ENCODE results near the gene SIAH1. TPM values are rescaled to one million over a fixed set of nuclear protein-coding genes. Genes with fewer than 3 reads are reported as not detected.
"Not testable (repeated sequence)": the region's sequence is repeated elsewhere in the genome, so short reads cannot be mapped to it uniquely, and the experiment has no call there.

Gene SIAH1
- total RNA-seq, 2 donors from 2014 or later: 12.3 to 18.0 TPM

GRCh38 chr16:48371393-48371780 lies 13.8 kb downstream of the SIAH1 start:
- Histone ChIP-seq H3K9me3 (no peaks in the 10 kb centered on the region), H3K4me3 (no peak overlapping the region), H3K27me3 (no peaks in the 10 kb centered on the region), H3K4me1 (peaks cover 0 to 74% of the 10 kb centered on the region in 2 donors), H3K27ac (no peak overlapping the region), H3K36me3 (no peaks in the 10 kb centered on the region)
- TF ChIP-seq CTCF (IDR thresholded peaks at IDR 0.05): no peak
- no peak for DNase-seq (ENCODE audit: low spot score)

- H3K27me3 ChIP-seq; H3K27ac ChIP-seq; H3K4me3 ChIP-seq; DNase-seq (ENCODE audit: low spot score); H3K9me3 ChIP-seq; H3K36me3 ChIP-seq: not testable (repeated sequence)
- peaks cover 0 to 75% of the 10 kb centered on the region in 2 donors for H3K4me1 ChIP-seq
Observed at GRCh38 chr16:48370668-48371392, 14.4 kb downstream of the SIAH1 start.

GRCh38 chr16:48370229-48370628 lies 15.0 kb downstream of the SIAH1 start:
- H3K27ac ChIP-seq: no peak overlapping the region
- H3K4me3 ChIP-seq: no peak overlapping the region
- DNase-seq (ENCODE audit: low spot score): no peak
- TF ChIP-seq CTCF (IDR thresholded peaks at IDR 0.05): no peak
- no peaks in the 10 kb centered on the region for H3K9me3 ChIP-seq
- peaks cover 0 to 74% of the 10 kb centered on the region in 2 donors for H3K4me1 ChIP-seq
- H3K36me3 ChIP-seq: no peaks in the 10 kb centered on the region
- H3K27me3 ChIP-seq: no peaks in the 10 kb centered on the region

- no peak overlapping the region for H3K4me3 ChIP-seq
- H3K27ac ChIP-seq: no peak overlapping the region
- H3K4me1 ChIP-seq: peaks cover 0 to 74% of the 10 kb centered on the region in 2 donors
- no peaks in the 10 kb centered on the region for H3K9me3 ChIP-seq
- H3K27me3 ChIP-seq: no peaks in the 10 kb centered on the region
- no peak for DNase-seq (ENCODE audit: low spot score)
- TF ChIP-seq CTCF (IDR thresholded peaks at IDR 0.05): no peak
- H3K36me3 ChIP-seq: no peaks in the 10 kb centered on the region
Observed at GRCh38 chr16:48369765-48370164, 15.4 kb downstream of the SIAH1 start.

- no peaks in the 10 kb centered on the region for H3K9me3 ChIP-seq
- no peak for TF ChIP-seq CTCF (IDR thresholded peaks at IDR 0.05)
- H3K4me3 ChIP-seq: no peak overlapping the region
- no peak for DNase-seq (ENCODE audit: low spot score)
- H3K4me1 ChIP-seq: peaks cover 0 to 57% of the 10 kb centered on the region in 2 donors
- H3K27me3 ChIP-seq: no peaks in the 10 kb centered on the region
- no peaks in the 10 kb centered on the region for H3K36me3 ChIP-seq
- H3K27ac ChIP-seq: no peak overlapping the region
Observed at GRCh38 chr16:48367441-48368049, 17.7 kb downstream of the SIAH1 start.

- Histone ChIP-seq H3K36me3 (peaks cover 7% of the 10 kb centered on the region), H3K4me3 (peak overlapping the region; percentile 51 to 63), H3K4me1 (peaks cover 0 to 48% of the 10 kb centered on the region in 2 donors), H3K9me3 (no peaks in the 10 kb centered on the region), H3K27ac (peak overlapping the region; percentile 68 to 85), H3K27me3 (no peaks in the 10 kb centered on the region)
- no peak for TF ChIP-seq CTCF (IDR thresholded peaks at IDR 0.05)
- no peak for DNase-seq (ENCODE audit: low spot score)
Observed at GRCh38 chr16:48366165-48367093, 18.8 kb downstream of the SIAH1 start.

All from right atrium auricular region (tissue), 2 donors.